ENCODE results near the gene MDP1.

Gene MDP1

DNA sequence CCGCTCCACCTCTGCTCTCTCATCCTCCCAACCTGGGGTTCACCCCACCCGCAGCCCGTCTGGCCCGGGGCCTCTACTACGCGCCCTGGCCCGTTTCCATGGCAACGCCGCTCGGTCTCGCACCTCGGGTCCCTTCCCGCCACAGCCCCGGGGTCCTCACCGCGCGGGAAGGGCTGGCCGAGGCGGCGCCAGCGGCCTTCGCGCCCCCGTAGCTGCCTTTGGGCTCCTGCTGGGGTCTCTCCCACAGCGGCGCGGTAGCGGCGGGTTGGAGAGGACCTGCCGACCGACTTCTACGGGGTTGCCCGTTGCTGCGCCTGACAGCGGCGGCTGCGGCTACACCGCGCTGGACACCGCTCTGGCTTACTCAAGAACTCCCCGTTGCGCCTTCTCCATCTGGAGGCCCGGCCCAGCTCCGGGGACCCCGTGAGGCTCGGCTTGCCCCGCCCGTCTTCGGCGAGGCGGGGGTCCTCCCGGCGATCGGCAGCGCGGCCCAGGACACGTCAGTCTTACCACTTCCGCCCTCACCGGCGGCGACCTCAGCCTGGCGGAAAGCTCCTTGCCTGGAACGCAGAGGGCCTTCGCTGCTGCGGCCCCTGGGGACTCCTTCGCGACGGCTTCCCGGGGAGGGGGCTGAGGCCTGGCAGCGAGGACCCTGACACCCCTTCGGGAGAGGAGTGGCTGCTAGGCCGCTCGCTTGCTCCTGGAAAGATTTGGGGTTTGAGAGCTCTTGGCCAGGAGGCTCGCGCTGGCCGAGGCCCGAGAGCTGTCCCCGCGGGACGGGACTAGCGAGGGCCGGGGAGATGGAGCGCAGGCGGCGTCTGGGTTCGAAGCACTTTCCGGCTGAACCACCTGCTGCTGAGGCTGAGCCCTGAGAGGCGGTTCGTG lies 20.4 kb downstream of the MDP1 start, which contains the start of gene TM9SF1:
Gene TM9SF1, minus strand, starts transcription at position 256 of the 885 bp plus-strand sequence. CDS start 422 bp downstream, outside the sequence.
- DNase-seq: peak; percentile 74

DNA sequence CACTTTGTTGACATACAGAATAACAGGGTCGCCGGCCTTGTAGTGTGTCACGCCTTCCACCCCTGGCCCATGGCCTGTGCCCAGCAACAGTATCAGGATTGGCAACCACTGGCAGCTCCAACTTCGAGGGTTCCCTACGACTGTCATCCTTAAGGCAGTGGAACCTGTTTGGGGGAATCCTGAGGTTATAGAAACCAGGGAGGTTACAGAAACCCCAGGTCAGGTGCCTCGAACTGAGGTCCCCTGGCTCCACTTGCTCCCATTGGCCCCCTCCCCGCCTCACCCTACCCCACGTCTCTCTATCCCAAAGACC lies 21.0 kb downstream of the MDP1 start:
- no peak for DNase-seq

DNA sequence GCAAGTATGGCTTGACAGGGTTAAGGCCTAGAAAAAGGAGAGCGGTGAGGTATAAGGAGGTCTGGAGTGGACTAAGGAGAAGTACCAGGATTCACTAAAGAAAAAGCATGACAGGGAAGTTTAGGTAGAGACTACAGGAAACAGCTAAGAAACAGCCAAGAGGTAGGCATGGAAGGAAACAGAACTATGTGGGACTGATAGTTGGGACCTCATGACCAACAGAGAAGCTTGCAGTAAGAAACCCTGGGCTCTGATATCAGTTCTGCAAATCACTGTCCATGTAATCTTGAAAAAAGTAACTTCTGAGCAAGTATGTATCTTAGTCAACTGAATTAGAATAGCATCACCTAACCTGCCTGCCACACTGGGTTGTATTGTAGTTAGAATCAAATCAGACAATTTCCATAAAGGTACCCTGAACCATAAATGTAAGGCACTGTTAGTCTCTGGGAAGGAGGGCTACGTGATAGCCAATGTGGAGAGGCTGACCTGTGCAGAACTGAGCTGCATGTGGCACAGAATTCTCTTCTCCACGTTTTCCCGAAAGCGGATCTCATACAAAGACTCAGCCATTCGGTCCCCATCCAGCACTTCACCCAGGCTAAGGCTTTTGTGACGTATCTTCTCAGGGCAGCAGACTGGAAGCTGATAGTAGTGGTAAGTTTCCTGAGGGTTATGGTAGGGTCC lies 21.5 kb downstream of the MDP1 start:
- DNase-seq: no peak

DNA sequence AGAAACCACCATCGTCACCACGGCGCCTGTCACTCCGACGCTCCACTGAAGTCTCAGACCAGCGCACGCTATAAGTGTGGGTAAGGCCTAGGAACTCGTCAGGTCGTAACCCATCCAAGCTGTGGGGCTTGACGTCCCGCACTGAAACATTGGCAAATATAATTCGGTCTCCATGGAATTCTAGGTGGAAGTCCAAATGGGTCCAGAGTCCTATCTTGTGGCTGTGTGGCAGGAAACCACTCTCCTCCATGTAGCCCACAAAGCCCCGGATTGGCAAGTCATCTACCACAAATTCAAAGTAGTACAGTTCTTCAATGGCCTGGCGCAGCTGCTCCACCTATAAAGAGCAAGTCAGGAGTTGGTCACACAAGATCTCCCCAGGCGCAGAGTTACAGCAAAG lies 22.9 kb downstream of the MDP1 start:
- no peak for DNase-seq

DNA sequence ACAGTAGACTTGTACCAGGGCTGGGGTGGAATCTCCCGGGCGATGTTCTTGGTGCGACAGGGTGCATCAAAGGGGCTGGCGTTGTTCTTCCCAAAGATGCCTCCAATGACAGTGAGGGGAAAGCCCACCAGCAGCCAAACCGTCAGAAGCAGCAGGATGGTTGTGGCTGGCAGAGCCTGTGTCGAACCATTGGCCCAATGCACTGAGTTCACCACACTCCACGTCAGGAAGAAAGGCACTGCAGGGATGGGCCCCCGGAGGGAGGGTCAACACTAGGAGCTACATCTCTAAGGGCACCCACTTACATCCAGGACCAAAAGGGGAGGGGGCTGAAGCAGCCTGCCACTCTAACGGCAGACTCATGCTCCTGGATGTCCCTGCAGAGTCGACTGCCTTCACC lies 25.4 kb downstream of the MDP1 start:
- DNase-seq: no peak

DNA sequence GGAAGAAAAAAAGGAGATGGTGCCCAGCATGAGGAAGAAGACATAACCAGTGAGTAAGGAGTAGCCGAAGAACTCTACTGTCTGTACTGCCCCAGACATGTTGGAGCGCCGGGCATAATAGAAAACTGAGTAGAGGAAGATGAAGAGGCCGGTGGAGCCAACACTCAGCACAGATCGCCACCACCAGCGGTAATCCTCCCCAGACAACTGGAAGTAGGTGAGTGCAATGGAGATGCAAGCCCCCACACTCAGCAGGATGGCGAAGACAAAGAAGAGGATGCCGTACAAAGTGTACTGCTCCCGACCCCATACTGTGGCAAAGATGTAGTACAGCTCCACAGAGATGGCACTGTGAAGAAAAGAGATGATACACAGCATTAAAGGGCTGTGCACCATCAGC lies 26.4 kb downstream of the MDP1 start:
- DNase-seq: no peak

DNA sequence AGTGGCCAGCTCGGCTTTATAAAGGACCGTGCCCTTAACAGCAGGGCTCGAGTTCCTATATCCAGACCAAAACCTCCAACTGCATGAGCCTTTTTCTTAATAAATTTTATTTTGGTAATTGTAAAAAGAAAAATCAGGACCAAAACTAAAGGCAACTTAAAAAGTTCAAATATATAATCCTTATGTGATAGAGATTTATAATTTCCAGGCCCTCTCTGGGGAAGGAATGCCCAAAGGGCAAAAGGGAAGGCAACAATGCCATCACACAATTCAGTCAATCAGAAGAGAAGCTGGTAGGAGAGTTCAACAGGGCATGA lies 26.8 kb downstream of the MDP1 start:
- no peak for DNase-seq

DNA sequence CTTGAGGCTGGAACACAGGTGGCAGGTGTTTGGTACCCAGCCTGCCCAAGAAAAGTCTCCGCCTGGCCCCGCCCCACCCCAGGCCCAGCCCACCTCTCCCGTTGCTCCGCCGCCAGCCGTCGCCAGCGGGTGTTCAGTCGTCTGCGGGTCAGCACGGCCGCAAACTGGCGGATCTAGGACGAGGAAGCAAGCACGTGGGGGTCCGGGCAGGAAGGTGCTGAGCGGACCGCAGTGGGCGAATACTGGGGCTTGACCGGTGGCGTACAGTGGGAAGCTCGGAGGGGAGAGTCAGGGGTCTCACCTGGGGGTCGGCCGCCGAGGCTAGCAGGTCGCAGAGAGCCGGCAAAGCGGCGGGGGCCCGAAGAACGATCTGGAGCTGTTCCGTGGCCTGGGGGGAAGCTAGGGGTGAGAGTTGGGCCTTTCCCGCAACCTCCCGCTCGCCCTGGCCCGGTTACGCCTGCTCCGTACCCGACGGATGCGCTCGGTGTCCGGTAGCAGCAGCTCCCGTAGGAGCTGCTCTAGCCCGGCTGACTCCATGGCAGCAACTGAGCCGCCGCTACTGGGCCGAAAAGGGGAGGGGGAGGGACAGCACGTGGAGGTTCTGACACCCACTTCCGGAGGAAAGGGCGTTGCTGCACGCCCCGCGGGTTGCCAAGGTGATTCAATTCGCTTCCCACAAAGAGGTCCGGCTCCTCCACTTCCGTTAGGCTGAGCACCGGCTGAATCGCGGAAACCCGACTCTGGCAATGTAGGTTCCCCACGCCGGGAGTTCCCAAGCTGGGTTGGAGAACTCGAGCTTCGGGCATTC lies 27.4 kb downstream of the MDP1 start, which contains the start of gene IPO4:
Gene IPO4, minus strand, starts transcription at position 566 of the 808 bp plus-strand sequence. Its CDS starts 29 bp downstream, at position 537.
- DNase-seq: peak; percentile 97

DNA sequence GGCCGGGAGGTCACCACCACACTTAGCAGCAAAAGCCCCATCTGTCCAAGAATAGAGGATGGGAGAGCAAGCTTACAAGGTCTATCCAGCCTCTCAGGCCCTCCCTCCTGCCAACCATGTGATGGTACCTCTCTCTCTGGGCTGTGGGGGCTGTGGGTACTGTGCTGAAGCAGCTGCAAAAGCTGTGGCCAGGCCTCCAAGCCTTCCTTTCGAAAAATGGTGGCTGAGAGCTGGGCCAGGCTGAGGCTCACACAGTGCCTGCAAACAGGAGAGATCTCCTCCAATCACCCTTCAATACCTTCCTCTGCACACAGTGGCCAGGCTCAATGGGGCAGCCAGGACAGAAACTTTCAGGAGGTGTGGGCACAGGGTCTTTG lies 28.3 kb downstream of the MDP1 start:
- no peak for DNase-seq

DNA sequence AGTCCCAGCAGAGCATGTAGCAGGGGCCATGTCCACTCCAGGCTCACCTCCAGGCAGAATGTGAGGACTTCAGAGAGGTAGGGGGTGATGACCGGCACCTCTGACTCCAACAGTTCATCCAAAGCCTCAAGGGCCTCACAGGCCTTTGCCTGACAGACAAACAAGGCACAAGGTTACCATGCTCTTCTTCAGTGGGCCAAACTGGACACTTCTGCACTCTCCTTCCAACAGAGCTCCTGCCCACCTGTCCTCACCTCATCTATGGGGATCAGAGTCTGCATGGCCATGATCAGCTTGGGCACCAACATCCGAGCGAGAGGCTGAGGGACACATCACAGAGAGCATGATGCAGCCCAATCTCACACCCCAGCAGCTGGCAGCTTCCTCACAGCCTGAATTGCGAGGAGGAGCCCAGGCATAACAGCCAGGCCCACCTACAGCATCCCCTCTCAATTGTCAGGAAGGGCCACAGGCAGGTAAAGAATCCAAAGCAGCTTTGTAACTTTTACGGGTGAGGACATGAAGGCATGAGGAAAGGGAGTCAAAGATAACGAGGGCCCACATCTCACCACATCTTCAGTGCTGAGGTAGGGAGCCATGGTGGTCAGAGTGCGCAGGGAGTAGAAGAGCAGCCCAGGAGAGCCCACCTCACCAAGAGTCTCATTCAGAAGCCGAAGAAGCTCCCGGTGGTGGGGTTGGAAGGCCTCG lies 28.9 kb downstream of the MDP1 start:
- no peak for DNase-seq

DNA sequence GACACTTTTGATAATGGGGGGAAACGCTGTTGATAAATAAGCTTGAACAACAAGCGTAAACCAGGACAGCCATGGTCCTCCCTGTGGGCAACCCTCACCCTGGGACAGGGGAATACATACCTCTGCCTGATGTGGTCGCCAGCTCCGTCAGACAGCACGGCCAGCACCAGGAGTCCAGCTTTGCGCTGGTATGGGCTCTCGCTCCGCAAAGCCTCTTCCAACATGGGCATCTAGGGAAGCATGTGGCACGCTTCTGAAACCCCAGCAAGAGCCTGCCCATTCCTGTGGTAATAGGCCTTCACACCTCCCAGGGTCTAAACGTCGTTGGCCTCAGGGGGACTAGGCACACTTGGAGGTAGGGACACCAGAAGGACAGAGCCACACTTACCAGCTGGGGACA lies 30.1 kb downstream of the MDP1 start:
- no peak for DNase-seq

DNA sequence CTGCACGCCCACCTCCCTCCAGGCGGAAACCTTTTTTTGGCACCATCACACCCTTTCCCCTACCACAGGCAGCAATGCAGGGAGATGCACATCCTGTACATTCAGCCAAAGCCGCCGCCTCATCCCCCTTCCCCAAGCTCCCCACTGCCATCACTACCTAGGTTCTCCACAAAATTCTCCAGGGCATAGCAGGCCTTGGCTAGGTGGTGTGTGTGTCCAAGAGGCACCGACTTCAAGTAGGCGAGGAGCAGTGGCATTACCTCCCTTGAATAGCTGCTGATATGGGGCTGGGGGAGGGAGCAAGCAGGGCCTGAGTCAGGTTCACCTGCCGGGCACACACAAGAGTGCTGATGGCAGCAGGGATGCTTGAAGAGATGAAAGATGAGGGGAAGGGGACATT lies 30.8 kb downstream of the MDP1 start:
- no peak for DNase-seq

DNA sequence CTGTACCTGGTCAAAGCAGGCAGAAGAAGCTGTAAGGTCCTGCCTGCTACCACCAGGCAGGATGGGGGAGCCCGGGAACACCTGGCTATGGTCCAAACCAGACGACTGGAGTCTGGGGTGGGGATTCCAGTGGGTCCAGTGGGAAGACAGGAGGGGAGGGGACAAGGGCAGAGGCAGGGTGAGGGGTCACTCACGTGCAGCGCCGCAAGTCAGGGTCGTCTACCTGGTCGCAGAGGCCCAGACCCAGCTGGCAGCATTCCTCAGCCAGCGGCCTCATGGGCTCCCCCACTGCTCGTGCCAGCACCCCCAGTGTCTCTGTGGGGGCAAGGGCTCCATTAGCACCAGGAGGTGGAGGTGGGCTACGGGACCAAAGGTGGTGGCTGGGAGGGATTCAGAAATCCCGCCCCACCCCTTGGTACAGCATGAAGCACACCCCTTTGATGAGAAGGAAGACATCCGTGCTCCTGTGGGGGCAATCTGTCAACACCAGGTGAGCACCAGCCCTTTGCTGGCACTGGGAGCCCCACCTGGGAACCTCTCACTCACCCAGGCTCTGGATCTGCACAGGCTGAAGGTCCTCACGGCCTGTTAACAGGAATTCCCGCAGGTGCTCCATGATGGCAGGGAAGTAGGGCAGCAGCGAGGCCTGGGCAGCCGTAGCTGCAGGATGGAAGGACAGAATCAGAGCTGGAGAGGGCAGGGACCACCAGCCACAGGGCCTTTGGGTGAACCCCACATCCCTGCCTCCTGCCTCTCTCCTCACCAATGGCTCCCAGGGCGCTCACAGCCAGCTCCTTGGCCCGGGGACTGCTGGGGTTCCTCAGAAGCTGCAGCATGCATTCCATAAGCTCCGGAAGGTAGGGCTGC lies 31.5 kb downstream of the MDP1 start:
- no peak for DNase-seq

DNA sequence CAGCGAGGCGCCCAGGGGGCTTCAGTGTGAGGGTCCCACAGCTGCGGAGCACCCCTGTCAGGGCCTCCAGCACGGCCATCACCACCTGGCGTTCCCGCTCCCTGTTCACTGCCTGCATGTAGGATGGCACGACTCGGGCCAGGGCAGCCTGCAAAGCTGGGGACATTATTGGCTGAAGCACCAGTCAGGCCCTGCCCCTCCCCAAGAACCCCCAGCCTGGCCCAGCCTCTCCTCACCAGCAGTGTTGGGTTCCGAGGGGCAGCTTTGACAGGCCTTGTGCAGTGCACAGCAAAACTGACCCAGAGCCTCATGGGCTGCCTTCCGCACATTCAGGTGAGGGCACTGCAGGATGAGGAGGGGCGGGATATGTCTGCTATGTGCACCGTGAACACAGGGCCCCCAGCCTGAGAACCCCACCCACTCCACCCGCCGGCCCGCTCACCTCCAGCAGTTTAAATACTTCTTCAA lies 32.8 kb downstream of the MDP1 start:
- DNase-seq: no peak

DNA sequence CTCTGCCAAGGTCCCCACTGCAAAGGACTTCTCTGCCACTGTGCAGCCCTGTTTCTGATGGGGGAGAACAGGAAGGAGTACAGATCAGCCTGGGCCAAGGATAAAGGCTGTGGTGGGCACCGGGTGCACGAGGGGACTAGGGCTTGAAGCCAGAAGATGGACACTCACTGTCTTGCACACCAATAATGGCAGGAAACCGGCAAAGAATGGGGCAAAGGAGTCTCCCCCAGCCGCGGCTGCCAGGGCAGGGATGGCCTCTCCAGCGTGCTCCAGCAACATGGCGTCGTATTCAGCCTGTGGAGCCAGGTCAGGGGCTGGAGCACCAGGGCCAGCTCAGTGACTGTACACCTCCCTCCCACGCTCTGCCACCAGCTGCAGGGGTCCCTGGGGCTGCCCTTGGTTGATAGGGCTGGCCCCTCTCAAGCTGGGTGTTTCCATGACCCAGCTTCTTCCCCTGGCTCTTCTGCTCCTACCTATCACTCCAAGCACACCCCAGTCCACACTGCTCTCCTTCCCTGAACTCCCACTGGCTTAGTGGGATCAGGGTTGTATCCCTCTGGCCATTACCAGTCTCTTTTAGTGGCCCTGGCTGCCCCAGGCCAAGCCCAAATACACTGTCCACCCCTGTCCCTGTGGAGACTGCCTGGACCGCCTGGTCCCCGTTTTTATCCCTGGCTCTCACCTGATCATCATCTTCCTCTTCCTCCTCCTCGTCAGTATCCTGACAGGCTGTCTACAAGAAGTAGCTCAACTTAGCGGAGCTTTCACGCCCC lies 33.6 kb downstream of the MDP1 start:
- DNase-seq: no peak

DNA sequence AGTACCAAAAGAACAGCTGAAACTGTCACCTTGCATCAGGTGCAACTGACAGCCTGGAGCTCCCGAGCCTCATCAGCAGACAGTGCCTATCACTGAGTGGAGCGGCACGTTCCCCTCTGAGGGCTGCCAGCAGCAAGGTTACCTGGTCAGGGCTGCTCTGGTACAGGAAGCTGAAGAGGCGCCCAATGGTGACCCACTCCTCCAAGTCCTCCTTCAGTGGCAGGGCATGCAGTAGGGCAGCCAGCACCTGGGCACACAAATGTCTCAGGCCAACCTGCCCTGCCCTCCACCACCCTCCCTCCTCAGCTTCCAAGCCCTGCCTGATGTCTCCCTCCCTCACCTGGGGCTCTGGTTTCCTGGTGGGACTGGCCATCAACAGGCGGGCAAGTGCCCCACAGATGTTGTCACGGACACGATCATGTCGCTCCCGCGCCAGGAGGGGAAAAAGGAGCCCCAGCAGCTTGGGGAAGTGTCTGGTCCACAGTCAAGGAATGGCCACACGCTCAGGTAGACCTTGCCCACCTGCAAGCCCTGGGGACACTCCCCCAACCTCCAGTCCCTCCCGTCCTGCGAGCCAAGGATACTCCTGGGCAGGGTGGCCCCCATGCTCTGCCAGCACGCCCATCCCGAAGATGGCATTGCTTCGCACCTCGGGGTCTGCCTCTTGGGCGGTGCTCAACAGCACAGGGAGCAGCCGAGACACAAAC lies 34.3 kb downstream of the MDP1 start:
- DNase-seq: no peak

DNA sequence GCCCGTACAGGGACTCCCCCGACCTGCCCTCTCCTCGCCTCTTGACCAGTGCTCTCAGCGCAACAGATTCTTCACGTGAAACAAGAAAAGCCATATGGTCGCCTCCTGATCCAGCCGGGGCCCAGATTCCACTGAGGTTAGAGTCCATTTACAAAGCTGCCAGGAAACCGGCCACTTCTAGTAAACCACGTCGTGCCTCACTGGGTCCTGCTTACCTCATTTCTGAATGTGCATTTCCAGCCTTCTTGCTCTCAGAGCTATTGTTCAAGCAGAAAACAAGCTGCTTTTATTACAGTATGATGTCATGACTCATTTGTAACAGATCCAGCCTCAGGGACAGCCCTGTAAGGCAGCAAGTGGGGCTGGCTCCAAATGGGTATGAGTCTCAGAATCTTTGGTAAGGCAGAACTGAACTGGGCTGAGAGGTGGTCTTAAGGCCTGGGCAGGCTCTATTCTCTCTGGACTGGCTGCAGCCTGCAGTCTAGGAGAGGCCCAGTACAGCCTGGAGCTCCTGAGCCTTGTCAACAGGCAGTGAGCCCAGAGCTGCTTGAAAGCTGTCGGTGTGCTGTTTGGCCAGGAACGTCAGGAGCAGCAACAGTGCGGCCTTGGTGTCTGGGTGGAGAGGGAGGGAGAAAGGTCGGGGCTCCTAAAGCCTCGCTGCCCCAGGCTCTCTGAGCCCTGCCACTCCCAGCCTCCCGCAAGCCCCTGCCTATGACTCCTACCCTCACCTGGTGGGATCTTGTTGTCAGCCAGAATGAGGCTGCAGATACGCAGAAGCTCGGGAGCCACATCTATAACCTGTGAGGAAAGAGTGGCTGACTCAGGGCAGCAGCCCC lies 35.7 kb downstream of the MDP1 start:
- no peak for DNase-seq

DNA sequence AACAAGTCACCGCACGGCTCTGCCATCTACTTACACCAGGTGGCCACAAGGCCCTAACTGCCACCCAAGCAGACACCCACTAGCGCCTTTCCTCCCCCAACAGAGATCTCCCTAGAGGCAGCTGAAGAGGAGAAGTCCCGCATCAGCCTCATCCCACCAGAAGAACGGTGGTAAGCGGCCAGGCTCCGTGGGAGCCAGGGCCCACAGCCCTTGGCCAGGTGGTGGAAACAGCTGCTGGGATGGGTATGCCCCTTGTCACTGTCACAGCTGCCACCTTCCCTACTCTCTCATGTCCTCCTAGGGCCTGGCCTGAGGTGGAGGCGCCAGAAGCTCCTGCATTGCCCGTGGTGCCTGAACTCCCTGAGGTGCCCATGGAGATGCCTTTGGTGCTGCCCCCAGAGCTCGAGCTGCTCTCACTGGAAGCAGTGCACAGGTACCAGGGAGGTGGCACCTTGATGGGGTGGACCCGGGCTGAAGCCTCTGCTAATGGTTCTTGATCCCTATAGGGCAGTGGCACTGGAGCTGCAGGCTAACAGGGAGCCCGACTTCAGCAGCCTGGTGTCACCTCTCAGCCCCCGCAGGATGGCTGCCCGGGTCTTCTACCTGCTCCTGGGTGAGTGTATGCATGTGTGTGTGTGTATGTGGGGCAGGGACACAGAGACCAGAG lies 36.4 kb downstream of the MDP1 start:
- no peak for DNase-seq
